ENCODE measurements around the gene ENOX1.
"Not testable (repeated sequence)": the region's sequence is repeated elsewhere in the genome, so short reads cannot be mapped to it uniquely, and the experiment has no call there.

Gene ENOX1

DNA sequence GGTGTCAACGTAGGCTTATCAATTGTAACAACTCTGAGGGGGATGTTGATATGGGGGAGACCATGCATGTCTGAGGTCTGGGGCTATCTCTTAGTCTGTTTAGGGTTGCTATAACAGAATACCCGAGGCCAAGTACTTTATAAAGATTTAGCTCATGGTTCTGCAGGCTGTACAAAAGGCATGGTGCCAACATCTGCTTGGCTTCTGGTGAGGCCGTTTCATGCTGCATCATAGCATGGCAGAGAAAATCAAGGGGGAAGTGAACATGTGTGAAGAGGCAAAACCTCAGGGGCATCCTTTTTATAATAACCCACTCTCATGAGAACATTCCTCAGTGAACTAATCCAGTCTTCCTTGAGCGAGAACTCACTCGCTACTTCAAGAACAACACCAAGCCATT lies 353.8 kb downstream of the ENOX1 start:
- DNase-seq (ENCODE audit: low read depth, low spot score): no peak

DNA sequence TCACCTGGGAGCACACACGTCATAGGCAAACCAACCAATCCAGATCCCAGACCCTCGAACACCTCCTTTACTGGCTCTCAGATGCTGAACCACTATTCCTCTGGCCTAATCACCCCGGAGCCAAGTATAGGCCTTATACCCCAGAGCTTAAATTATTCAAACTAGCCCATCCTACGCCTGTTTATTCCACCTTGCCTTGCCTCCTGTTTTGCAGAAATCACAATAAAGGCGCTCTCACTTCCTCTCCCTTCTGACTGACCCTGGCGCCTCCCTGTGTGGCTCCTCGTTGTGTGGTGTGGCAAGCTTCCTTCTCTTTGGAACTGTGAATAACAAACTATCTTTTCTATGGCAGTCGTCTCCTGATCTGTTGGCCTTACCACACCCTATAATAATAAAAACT lies 354.9 kb downstream of the ENOX1 start:
- no peak for DNase-seq (ENCODE audit: low read depth, low spot score)

DNA sequence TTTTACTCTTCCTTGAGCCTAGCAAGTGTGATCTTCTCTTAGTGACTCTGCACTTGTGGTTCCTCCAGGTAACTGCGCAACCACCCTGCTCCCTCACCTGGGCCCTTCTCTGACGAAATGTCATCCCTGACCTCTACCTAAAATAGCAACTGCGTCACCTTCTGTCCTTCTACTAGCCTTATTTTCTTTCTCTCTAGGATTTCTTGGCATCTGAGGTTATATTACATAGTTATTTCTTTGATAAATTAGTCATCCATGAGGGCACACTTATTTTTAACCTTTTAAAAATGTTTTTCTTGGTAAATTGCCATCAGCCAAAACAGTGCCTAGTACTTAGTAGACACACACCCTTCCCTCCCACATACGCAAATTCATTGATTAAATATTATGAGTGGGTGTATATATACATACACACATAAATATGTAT lies 355.5 kb downstream of the ENOX1 start:
- DNase-seq (ENCODE audit: low read depth, low spot score): no peak

DNA sequence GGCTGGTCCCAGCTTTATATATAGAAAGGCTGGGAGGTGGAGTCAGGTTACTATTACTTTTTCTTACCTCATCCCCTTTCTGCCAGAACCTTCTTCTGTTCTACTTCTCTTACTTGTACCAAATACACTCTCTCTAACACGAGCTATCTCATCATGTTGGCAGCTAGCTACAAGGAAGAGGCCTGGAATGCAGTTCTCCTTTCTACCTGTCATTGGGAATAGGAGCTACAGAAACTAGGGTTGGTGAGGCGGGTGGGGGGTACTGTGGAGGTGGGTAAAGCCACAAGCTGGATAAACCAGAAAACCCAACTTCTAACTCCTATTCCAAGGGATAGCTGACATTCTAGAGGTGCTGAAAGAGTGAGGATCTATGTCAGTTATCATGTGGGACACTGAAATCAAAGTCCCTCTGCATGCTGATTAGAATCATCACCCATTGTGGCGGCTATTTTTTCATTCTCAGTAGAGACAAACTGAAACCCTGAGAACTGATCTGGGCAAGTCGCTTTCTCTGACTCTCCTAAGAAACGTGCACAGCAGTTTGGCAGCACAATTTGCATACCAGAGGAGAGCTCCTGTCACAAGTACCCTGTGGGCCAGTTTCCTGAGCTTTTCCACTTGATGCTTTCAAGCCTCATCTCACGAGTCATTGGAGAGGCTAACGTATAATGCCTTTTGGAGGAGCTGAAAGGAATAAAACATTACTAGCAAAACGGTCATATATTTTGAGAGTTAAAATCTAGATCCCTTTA lies 358.1 kb downstream of the ENOX1 start:
- DNase-seq (ENCODE audit: low read depth, low spot score): no peak

DNA sequence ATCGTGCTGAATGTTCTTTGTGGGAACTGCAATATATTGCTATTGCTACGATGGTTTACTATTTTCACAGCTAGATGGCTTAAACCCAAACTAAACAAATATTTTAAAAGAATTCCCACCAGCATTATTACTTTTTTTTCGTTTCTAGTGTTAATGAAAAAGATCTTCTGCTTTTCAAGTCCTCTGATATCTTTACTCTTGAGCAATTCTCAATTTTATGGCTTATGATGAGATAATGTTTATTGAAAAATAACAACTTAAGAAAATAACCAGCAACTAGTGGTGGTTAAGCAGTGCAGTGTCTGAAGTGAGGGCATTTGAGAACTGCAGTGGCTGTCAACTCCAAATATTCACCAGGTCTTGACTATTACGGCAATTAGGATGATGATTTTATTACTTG lies 360.4 kb downstream of the ENOX1 start:
- DNase-seq (ENCODE audit: low read depth, low spot score): no peak

DNA sequence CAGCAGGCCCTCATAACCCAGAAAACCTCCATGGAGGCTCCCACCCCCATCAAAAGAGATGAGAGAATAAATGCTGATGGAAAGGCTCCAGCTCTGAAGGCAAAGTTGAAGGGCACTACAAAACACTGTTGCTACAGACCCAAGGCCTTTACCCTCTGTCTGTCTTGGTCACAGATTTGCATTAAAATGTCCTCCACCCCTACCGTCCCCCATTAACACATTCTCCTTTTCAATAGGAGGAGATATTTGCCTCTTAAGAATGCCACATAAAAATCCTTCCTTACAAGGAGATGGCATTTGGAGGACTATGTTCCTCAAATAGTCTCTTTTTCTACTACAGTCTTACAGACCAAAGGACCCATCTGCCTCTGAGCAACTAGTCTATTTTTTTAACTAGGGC lies 361.5 kb downstream of the ENOX1 start:
- DNase-seq (ENCODE audit: low read depth, low spot score): no peak

DNA sequence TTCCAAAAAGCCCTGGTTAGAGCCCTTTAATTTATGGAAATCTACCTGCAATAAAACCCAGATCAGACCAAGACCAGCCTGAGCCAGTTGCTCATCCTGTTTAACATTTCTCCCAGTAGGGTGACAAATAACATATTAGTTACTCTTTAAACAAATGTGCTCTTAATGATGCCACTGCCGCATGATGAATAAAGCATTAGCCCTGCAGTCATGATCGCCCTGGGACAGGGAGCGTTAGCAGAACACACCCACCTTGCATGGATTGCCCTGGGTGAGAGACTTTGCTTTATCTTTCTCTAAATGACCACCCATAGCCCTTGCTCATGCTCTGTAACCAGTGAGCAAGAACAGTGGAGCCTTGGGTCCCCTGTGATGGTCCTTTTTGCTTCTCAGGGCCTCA lies 362.4 kb downstream of the ENOX1 start:
- DNase-seq (ENCODE audit: low read depth, low spot score): no peak

DNA sequence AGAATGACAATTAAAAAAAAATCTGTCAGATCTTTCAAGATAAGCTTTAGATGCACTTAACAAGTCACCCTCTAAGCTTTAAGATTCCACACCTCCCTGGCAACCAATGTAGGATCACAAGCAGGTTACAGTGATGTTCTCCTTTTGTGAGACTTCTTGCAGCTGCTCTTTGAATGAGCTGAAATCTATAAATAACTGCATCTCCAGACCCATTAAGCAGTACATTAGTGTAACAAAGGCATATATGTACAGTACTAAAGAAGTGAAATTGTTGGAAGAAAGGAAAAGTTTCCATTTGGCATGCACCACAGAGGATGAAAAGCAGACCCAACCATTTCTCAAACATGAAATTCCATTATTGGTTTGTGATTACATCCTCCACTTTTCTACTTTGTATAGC lies 364.7 kb downstream of the ENOX1 start:
- DNase-seq (ENCODE audit: low read depth, low spot score): no peak

DNA sequence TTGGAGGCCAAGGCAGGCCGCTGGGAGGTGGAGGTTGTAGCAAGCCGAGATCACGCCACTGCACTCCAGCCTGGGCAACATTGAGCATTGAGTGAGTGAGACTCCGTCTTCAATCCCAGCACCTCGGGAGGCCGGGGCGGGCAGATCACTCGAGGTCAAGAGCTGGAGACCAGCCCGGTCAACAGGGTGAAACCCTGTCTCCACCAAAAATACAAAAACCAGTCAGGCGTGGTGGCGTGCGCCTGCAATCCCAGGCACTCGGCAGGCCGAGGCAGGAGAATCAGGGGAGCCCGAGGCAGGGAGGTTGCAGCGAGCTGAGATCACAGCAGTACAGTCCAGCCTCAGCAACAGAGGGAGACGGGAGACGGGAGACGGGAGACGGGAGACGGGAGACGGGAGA lies 369.9 kb downstream of the ENOX1 start:
- not testable (repeated sequence) for DNase-seq (ENCODE audit: low read depth, low spot score)

DNA sequence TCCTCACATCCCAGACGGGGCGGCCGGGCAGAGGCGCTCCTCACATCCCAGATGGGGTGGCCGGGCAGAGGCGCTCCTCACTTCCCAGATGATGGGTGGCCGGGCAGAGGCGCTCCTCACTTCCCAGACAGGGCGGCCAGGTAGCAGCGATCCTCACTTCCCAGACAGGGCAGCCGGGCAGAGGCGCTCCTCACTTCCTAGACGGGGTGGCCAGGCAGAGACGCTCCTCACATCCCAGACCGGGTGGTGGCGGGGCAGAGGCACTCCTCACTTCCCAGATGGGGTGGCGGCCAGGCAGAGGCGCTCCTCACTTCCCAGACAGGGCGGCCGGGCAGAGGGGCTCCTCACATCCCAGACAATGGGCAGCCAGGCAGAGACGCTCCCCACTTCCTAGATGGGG lies 370.4 kb downstream of the ENOX1 start:
- DNase-seq (ENCODE audit: low read depth, low spot score): not testable (repeated sequence)

DNA sequence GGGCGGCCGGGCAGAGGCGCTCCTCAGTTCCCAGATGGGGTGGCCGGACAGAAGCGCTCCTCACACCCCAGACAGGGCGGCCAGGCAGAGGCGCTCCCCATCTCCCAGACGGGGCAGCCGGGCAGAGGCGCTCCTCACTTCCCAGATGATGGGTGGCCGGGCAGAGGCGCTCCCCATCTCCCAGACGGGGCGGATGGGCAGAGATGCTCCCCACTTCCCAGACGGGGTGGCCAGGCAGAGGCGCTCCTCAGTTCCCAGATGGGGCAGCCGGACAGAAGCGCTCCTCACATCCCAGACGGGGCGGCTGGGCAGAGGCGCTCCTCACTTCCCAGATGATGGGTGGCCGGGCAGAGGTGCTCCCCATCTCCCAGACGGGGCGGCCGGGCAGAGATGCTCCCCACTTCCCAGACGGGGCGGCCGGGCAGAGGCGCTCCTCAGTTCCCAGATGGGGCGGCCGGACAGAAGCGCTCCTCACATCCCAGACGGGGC lies 370.8 kb downstream of the ENOX1 start:
- DNase-seq (ENCODE audit: low read depth, low spot score): not testable (repeated sequence)

DNA sequence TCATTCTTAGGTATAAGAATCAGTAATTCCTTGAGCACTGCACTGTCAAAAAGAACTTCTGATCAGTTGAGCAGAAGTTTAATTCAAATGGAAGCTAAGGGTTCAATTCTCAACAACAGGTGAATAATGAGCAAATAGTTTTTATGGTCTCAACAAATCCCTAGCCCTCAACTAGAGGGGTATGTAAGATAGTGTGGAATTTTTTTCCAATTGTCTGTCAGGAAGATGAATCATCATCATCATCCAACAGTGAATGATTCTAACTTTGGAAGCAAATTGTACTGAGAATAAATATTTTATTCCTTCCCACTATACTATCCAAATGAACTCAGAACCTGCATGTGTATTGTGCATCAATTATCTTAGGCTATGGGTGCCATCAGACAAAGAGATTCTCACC lies 372.7 kb downstream of the ENOX1 start:
- DNase-seq (ENCODE audit: low read depth, low spot score): no peak

DNA sequence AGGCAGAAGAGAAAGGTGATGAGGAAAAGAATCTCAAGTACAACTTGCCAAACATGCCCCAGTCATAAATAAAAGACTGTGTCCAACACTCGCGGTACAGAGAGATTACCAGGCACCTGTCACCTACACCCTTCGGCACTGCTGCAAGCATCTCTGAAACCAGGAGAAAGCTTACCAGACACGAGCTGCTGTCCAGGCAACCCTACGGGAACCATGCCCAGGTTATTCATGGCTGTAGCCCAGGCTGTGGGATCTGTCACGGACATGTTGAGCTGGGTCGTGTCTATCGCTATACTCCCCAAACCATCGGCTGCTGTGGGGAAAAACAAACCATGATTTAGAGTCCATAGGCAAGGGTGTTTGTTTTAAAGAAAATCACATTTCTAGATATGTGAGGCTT lies 375.0 kb downstream of the ENOX1 start:
- DNase-seq (ENCODE audit: low read depth, low spot score): no peak

DNA sequence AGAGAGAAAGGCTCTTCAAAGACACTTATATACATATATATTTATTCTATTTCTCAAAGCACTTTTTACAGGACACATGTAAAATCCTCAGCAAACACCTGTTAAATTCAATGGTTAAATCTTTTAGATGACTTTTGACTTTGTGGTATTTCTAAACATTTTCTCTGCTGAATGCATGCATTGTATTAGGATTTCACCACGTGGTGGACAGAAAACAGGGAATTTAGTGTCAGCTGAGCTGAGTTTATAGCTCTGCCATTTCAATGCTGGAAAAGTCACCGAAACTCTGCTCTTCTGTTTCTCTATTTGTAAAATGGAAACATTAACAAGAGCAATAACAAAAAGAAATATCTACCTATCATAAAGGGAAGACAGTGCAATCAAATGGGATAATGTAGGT lies 375.6 kb downstream of the ENOX1 start:
- DNase-seq (ENCODE audit: low read depth, low spot score): no peak

DNA sequence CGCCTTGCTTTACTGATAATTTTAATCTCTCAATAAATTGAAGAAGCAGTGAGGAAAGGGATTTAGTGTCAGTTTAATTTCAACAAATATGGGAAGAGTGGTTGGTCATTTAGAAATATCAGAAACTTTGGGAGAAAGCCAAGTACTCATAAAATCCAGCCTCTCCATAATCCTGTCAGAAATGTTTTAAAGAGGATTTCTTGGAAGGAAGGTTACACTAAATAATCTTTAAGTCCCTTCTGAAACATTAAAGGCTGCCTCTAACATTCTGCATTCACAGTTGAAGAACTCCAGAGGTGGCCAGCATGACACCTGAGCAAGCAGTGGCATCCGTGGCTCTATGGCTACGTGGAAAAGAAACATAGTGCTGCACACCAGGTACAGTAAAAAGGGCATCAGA lies 378.5 kb downstream of the ENOX1 start:
- DNase-seq (ENCODE audit: low read depth, low spot score): no peak

DNA sequence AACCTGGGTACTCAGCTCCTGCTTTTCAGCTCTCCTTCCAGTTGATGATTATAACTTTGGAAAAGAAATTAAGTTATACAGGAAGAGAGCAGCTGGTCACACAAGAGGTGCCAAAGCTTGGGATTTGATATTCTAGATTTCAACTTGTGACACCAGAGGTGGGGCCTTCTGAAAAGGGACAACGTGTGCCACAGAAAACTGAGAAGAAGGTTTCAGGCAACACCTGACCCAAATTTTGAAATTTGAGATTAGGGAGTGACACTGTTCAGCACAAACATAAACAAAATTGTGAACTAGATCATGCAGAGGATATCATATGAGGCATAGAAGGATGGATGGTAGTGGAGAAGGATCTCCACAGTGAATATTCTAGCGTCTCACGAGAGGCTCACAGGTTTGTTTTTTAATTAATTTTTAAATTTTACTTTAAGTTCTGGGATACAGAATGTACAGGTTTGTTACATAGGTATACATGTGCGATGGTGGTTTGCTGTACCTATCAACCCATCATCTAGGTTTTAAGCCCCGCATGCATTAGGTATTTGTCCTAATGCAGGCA lies 379.7 kb downstream of the ENOX1 start:
- no peak for DNase-seq (ENCODE audit: low read depth, low spot score)

DNA sequence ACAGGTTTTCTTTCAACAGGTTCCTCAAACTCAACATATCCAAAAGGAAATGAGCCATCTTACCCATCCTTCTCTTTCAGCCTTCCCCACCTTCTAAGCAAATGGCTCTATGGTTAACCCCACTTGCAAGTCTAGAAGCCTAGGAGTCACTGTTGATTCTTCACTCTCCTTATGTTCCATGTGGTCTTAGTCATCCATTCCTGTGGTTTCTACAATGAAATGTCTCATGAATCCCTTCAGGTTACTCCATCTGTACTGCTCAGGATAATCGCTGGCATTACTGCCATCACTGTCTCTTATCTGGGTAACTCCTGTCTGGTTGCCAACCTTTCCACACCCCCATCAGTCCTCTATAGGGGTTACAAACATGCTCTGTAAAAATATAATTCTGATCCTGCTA lies 381.3 kb downstream of the ENOX1 start:
- peak; percentile 48 for DNase-seq (ENCODE audit: low read depth, low spot score)

DNA sequence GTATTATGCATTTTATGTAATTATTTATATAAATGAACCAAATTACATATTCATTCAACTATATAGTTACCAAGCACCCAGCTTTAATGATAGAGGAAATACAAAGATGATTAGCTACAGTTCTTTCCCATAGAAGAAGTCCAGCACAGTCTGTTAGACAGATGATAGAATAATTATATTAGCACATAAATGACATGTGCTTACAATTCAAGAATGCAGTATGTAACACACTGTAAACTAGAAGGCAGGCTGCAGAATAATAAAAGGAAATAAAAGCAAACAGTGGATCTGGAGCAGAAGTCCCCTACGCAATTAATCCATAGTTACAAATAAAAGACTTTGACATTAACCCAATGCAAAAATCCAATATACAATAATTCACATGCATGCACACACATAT lies 384.4 kb downstream of the ENOX1 start:
- DNase-seq (ENCODE audit: low read depth, low spot score): no peak

DNA sequence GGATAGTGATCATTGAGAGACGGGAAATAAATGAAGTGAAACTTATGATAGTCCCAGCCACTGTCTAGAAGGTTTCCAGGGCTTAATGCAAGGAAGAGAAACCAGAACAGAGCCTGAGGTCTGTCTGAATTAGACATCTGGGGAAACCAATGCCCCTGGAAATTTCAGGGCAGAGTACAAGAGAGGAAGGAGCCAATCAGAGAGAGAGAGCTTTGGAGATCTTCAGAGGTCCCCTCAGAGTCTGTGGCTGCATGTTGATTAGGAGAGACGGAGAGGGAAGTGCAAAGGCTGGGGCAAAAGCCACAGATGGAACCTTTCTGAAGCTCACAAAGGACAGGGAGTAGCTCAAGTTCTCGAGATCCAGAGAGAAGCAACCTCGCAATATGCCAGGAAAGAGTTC lies 385.4 kb downstream of the ENOX1 start:
- DNase-seq (ENCODE audit: low read depth, low spot score): no peak

DNA sequence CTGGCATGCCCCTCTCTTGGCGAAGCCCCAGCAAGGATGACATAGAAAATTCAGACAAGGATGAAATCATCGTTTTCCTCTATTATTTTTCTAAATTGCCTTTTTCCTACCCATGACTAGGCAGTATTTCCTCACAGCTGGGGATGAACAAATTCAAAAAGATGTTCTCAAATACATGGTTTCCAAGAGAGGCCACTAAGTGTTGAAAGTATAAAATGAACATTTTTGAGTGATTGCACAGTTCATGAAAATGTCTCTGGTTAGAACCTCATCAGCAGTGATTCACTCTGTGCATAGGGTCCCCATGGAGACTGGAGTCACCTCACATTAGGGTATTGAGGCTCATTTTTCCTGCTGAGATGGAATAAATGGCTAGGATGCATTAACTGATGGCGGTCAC lies 389.7 kb downstream of the ENOX1 start:
- DNase-seq (ENCODE audit: low read depth, low spot score): no peak

DNA sequence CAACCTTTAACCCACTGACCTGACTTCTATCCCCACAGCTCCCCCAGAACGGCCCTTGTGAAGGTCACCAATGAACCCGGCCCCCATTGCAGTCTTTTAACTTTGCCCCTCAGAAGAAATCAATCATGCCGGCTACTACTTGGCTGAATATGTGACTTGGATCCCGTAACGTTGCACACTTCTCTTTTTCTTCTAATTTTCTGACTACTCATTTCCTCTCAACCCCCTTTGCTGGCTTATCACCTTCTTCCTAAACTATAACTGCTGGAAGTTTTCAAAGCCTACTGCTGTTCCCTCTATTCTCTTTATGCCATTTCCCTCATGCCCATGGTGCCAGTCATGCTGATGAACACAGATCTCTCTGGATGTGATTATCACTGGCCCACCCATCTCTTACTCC lies 395.7 kb downstream of the ENOX1 start:
- DNase-seq (ENCODE audit: low read depth, low spot score): no peak

DNA sequence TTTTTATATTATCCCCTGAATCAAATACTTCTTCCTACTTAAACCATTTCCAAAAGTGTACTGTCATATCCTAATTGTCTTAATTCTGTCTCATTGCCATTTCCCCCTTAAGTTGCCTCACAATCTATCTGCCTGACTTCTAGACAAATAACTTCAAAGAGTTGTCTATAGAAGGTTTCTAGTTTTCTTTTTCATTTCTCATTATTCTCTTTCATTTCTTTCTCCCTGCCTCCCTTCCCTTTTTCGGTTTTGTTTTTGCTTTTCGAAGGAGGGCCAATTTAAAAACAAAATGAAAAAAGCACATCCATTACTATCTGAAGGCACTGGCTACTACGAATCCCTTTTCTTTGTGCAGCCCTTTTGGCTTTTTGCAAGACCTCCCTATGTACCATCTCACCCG lies 396.2 kb downstream of the ENOX1 start:
- DNase-seq (ENCODE audit: low read depth, low spot score): no peak

DNA sequence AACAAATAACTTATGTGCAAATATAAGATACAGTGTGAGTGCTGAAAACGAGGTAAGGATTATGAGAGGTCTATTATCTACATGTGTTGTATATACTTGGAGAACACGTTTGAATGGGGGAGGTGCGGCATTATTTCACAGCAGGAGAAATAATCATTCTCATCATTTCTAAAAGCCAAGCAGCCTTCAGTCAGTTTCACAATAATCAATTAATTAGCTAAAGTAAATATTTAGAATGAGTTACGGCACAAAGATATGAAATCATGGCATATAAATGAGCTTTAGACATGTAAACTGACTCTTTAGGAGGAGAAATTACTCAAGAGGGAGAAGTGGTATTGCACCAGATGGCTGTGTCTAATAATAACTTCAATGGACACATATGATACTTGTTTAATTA lies 396.8 kb downstream of the ENOX1 start:
- no peak for DNase-seq (ENCODE audit: low read depth, low spot score)

DNA sequence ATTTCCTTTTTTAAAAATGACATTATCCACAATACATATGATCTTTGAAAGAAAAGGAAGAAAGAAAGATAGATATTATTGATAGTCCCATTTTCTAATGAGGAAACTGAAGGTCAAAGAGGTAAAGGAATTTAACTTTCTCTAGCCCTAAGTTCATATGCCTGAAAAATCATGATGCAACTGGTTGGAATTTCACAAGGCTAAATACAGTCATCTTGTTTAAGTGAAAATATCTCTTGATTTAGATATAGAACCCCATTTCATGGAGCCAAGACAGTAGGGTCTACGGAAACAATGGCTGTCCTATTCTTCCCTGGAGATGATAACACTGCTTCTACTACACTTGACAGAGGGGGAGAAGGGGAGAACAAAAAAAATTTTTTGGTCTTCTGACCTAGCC lies 397.2 kb downstream of the ENOX1 start:
- no peak for DNase-seq (ENCODE audit: low read depth, low spot score)

Data from astrocyte of the hippocampus (primary cell).